Measurements from ENCODE around the gene DRC7. TPM values are rescaled to one million over a fixed set of nuclear protein-coding genes. Genes with fewer than 3 reads are reported as not detected.

Gene DRC7
- total RNA-seq, 1 experiment from 2014 or later: not detected

DNA sequence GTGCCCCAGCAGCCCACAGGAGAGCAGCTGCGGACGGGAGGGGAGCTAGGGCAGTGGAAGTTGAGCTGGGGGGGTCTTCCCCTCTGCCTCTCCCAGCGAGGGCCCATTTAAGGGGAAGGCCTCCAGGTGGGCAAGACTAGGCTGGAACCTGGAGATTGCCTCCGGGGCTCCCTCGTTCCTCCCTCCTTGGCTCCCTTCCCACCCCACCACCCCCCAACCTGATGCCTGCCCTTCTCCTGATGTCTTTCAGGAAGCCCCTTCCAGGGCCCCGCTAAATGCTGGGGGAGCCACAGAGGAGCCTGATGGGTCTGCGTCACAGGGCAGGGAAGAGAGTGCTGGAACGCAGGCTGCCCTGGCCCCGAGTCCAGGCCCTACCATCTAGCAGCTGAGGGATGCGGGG is 49.4 kb upstream of the DRC7 start:
- no peaks in the 10 kb centered on the region for H3K4me1 Mint-ChIP-seq
- DNase-seq (ENCODE audit: low spot score) (no peak), ATAC-seq (no peak)
- H3K4me3 Mint-ChIP-seq: no peak overlapping the region
- no peaks in the 10 kb centered on the region for H3K36me3 Mint-ChIP-seq
- H3K9me3 Mint-ChIP-seq: no peaks in the 10 kb centered on the region
- TF ChIP-seq FOXJ3 (CRISPR knock-in tag; IDR thresholded peaks at IDR 0.05; ENCODE audit: borderline replicate concordance) (no peak), GABPB1 (CRISPR knock-in tag; IDR thresholded peaks at IDR 0.05) (no peak), ZNF138 (CRISPR knock-in tag; conservative IDR thresholded peaks at IDR 0.05) (no peak)
- H3K27ac Mint-ChIP-seq: no peak overlapping the region
- POLR2A ChIA-PET: no interaction called here
- CTCF ChIA-PET: interaction anchor here (0.9 to 3.4 kb wide), 5 partner anchors 17 to 54 kb away, joined by 3 to 10 read pairs (median 4); partner anchors contain the start of gene ADGRG1
- H3K27me3 Mint-ChIP-seq (ENCODE audit: low read depth): no peaks in the 10 kb centered on the region; the same call in 1 of the 2 replicates

DNA sequence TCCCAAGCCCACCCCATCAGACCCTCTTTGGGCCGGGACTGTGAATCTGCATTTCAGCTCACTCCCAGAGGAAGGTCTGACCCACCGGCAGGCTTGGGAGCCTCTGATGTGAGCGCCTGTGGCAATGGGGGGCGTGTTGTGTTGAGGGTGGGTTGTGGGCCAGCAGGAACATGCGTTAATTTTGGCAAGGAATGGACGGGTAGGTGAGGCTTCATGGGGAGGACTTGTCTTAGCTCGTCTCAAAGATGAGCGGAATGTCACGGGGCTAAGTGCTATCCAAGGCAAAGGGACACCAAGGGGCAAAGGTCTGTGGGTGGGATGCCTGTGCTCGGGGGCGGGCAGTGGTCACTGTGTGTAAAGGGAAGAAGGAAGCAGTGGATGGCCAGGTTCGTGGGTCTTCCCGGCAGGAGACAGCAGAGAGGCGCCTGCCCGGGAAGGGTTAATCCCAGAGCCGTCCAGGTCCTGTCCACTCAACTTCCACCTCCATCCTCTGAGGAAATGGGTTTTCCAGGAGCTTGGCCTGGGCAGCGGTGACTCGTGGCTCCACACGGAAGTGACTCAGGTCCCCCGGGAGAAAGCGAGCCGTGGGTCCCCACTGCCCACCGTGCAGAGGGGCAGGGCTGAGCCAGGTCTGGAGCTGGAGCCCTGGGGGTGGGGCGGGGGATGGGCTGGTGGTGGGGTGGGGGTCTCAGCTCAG is 48.8 kb upstream of the DRC7 start:
- Mint-ChIP-seq H3K27me3 (ENCODE audit: low read depth) (no peaks in the 10 kb centered on the region; the same call in 1 of the 2 replicates), H3K4me3 (no peak overlapping the region), H3K27ac (no peak overlapping the region), H3K4me1 (no peaks in the 10 kb centered on the region), H3K9me3 (no peaks in the 10 kb centered on the region), H3K36me3 (no peaks in the 10 kb centered on the region)
- CTCF ChIA-PET: interaction anchor here (0.9 to 4.2 kb wide), 8 partner anchors 18 to 69 kb away, joined by 3 to 35 read pairs (median 8); partner anchors contain the start of gene ADGRG1
- POLR2A ChIA-PET: no interaction called here
- no peak for TF ChIP-seq ZNF138 (CRISPR knock-in tag; conservative IDR thresholded peaks at IDR 0.05)
- no peak for TF ChIP-seq ATF1 (CRISPR knock-in tag; IDR thresholded peaks at IDR 0.05)
- no peak for TF ChIP-seq JUN (CRISPR knock-in tag; IDR thresholded peaks at IDR 0.05)
- no peak for TF ChIP-seq FOXJ3 (CRISPR knock-in tag; IDR thresholded peaks at IDR 0.05; ENCODE audit: borderline replicate concordance)
- TF ChIP-seq, protein P1, sequence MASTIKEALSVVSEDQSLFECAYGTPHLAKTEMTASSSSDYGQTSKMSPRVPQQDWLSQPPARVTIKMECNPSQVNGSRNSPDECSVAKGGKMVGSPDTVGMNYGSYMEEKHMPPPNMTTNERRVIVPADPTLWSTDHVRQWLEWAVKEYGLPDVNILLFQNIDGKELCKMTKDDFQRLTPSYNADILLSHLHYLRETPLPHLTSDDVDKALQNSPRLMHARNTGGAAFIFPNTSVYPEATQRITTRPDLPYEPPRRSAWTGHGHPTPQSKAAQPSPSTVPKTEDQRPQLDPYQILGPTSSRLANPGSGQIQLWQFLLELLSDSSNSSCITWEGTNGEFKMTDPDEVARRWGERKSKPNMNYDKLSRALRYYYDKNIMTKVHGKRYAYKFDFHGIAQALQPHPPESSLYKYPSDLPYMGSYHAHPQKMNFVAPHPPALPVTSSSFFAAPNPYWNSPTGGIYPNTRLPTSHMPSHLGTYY (CRISPR knock-in tag; IDR thresholded peaks at IDR 0.05): no peak
- ATAC-seq (no peak), DNase-seq (ENCODE audit: low spot score) (no peak)

DNA sequence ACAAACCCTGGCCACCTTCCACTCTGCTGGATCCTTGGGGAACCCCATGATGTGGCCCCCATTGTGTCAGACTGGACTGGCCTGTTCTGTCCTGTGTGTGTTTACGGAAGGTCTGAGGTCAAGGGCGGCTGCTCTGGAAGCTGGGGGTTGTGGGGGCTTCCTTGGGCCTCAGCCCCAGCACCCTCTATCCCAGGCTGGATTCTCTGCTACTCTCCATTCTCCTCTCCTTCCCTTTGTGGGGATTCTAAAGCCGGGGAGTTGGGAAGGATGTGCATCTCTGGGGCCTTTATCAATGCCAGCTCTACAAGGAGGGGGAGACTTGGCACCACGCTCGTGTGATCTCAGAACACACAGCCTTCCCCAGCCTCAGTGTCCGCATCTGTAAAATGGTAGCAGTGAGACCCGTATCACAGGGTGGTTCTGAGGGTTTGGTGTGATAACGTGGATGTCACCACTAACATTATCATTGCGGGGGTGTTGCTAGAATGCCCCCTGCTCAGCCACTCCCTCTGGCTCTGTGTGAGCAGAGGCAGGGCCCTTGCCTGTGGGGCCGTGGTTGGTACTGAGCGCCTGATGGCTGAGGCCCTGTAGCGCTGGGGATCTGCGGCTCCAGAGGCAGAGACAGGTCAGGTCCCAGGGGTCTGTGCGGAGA is 48.1 kb upstream of the DRC7 start:
- no peaks in the 10 kb centered on the region for H3K4me1 Mint-ChIP-seq
- ATAC-seq (no peak), DNase-seq (ENCODE audit: low spot score) (no peak)
- H3K27ac Mint-ChIP-seq: no peak overlapping the region
- ChIA-PET CTCF (interaction anchor here (0.9 to 4.2 kb wide), 11 partner anchors 16 to 89 kb away, joined by 3 to 35 read pairs (median 6); partner anchors contain the start of genes ADGRG1 and KATNB1), POLR2A (interaction anchor here (0.7 kb wide), 1 partner anchor 110 kb away, joined by 3 read pairs; no protein-coding TSS in a partner anchor)
- H3K27me3 Mint-ChIP-seq (ENCODE audit: low read depth): no peaks in the 10 kb centered on the region; the same call in 1 of the 2 replicates
- H3K4me3 Mint-ChIP-seq: no peak overlapping the region
- no peaks in the 10 kb centered on the region for H3K9me3 Mint-ChIP-seq
- no peaks in the 10 kb centered on the region for H3K36me3 Mint-ChIP-seq
- TF ChIP-seq, protein P2, sequence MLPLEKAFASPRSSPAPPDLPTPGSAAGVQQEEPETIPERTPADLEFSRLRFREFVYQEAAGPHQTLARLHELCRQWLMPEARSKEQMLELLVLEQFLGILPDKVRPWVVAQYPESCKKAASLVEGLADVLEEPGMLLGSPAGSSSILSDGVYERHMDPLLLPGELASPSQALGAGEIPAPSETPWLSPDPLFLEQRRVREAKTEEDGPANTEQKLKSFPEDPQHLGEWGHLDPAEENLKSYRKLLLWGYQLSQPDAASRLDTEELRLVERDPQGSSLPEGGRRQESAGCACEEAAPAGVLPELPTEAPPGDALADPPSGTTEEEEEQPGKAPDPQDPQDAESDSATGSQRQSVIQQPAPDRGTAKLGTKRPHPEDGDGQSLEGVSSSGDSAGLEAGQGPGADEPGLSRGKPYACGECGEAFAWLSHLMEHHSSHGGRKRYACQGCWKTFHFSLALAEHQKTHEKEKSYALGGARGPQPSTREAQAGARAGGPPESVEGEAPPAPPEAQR (CRISPR knock-in tag; IDR thresholded peaks at IDR 0.05): no peak
- TF ChIP-seq, protein P3, sequence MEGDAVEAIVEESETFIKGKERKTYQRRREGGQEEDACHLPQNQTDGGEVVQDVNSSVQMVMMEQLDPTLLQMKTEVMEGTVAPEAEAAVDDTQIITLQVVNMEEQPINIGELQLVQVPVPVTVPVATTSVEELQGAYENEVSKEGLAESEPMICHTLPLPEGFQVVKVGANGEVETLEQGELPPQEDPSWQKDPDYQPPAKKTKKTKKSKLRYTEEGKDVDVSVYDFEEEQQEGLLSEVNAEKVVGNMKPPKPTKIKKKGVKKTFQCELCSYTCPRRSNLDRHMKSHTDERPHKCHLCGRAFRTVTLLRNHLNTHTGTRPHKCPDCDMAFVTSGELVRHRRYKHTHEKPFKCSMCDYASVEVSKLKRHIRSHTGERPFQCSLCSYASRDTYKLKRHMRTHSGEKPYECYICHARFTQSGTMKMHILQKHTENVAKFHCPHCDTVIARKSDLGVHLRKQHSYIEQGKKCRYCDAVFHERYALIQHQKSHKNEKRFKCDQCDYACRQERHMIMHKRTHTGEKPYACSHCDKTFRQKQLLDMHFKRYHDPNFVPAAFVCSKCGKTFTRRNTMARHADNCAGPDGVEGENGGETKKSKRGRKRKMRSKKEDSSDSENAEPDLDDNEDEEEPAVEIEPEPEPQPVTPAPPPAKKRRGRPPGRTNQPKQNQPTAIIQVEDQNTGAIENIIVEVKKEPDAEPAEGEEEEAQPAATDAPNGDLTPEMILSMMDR (IDR thresholded peaks at IDR 0.05): no peak
- TF ChIP-seq KAT7 (CRISPR knock-in tag; IDR thresholded peaks at IDR 0.05; ENCODE audit: borderline replicate concordance): no peak
- no peak for TF ChIP-seq ZNF263 (CRISPR knock-in tag; IDR thresholded peaks at IDR 0.05; ENCODE audit: low read depth)
- TF ChIP-seq, protein P4, sequence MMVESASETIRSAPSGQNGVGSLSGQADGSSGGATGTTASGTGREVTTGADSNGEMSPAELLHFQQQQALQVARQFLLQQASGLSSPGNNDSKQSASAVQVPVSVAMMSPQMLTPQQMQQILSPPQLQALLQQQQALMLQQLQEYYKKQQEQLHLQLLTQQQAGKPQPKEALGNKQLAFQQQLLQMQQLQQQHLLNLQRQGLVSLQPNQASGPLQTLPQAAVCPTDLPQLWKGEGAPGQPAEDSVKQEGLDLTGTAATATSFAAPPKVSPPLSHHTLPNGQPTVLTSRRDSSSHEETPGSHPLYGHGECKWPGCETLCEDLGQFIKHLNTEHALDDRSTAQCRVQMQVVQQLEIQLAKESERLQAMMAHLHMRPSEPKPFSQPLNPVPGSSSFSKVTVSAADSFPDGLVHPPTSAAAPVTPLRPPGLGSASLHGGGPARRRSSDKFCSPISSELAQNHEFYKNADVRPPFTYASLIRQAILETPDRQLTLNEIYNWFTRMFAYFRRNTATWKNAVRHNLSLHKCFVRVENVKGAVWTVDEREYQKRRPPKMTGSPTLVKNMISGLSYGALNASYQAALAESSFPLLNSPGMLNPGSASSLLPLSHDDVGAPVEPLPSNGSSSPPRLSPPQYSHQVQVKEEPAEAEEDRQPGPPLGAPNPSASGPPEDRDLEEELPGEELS (CRISPR knock-in tag; IDR thresholded peaks at IDR 0.05): no peak
- TF ChIP-seq, protein P5, sequence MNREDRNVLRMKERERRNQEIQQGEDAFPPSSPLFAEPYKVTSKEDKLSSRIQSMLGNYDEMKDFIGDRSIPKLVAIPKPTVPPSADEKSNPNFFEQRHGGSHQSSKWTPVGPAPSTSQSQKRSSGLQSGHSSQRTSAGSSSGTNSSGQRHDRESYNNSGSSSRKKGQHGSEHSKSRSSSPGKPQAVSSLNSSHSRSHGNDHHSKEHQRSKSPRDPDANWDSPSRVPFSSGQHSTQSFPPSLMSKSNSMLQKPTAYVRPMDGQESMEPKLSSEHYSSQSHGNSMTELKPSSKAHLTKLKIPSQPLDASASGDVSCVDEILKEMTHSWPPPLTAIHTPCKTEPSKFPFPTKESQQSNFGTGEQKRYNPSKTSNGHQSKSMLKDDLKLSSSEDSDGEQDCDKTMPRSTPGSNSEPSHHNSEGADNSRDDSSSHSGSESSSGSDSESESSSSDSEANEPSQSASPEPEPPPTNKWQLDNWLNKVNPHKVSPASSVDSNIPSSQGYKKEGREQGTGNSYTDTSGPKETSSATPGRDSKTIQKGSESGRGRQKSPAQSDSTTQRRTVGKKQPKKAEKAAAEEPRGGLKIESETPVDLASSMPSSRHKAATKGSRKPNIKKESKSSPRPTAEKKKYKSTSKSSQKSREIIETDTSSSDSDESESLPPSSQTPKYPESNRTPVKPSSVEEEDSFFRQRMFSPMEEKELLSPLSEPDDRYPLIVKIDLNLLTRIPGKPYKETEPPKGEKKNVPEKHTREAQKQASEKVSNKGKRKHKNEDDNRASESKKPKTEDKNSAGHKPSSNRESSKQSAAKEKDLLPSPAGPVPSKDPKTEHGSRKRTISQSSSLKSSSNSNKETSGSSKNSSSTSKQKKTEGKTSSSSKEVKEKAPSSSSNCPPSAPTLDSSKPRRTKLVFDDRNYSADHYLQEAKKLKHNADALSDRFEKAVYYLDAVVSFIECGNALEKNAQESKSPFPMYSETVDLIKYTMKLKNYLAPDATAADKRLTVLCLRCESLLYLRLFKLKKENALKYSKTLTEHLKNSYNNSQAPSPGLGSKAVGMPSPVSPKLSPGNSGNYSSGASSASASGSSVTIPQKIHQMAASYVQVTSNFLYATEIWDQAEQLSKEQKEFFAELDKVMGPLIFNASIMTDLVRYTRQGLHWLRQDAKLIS (CRISPR knock-in tag; IDR thresholded peaks at IDR 0.05; ENCODE audit: borderline replicate concordance): no peak
- no peak for TF ChIP-seq NR2C2 (CRISPR knock-in tag; IDR thresholded peaks at IDR 0.05)
- TF ChIP-seq FOXP1 (CRISPR knock-in tag; IDR thresholded peaks at IDR 0.05; ENCODE audit: borderline replicate concordance): no peak
- TF ChIP-seq, protein P6, sequence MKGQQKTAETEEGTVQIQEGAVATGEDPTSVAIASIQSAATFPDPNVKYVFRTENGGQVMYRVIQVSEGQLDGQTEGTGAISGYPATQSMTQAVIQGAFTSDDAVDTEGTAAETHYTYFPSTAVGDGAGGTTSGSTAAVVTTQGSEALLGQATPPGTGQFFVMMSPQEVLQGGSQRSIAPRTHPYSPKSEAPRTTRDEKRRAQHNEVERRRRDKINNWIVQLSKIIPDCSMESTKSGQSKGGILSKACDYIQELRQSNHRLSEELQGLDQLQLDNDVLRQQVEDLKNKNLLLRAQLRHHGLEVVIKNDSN (CRISPR knock-in tag; IDR thresholded peaks at IDR 0.05): no peak
- TF ChIP-seq JUN (CRISPR knock-in tag; IDR thresholded peaks at IDR 0.05): no peak

Data from WTC11 (cell line).